22Rv1 (cell line): ENCODE results near the gene RBM33.

Experiments used
- H3K27ac ChIP-seq: fragments of 450-650 bp; 2 replicates; pipeline ENCODE4 v1.5.1; 2017
- CTCF ChIP-seq: fragments of 450-650 bp; IDR thresholded peaks from 2 replicates; pipeline ENCODE4 v1.5.1; 2017; ENCODE audit warnings: mild to moderate bottlenecking
- ZFX ChIP-seq: fragments of 450-650 bp; IDR thresholded peaks from 2 replicates; pipeline ENCODE4 v1.6.1; 2017; ENCODE audit warnings: antibody characterized with exemption, borderline replicate concordance

Gene RBM33

GRCh38 chr7:155770241-155770640 is 125.8 kb downstream of the RBM33 start:
- H3K27ac ChIP-seq, result no peak overlapping the region
- TF ChIP-seq CTCF, result no peak
- TF ChIP-seq ZFX, result no peak

- no peak for TF ChIP-seq CTCF
- TF ChIP-seq ZFX, result no peak
- H3K27ac ChIP-seq, result no peak overlapping the region
These were observed 129.1 kb downstream of the RBM33 start for GRCh38 chr7:155773531-155773930.

GRCh38 chr7:155774947-155775346 is 130.5 kb downstream of the RBM33 start:
- H3K27ac ChIP-seq, result no peak overlapping the region
- TF ChIP-seq CTCF (no peak), ZFX (no peak)

- no peak for TF ChIP-seq ZFX
- no peak overlapping the region for H3K27ac ChIP-seq
These were observed 131.2 kb downstream of the RBM33 start for GRCh38 chr7:155775691-155776090.

- no peak for TF ChIP-seq ZFX
- TF ChIP-seq CTCF, result no peak
- no peak overlapping the region for H3K27ac ChIP-seq
These were observed 132.1 kb downstream of the RBM33 start for GRCh38 chr7:155776606-155777005.

- no peak for TF ChIP-seq CTCF
- no peak for TF ChIP-seq ZFX
- no peak overlapping the region for H3K27ac ChIP-seq
These were observed 133.9 kb downstream of the RBM33 start for GRCh38 chr7:155778349-155778748.

- H3K27ac ChIP-seq, result no peak overlapping the region
These were observed 136.4 kb downstream of the RBM33 start for GRCh38 chr7:155780884-155781283.

More at GRCh38 chr7:155780884-155781283, 136.4 kb downstream of the RBM33 start:
- TF ChIP-seq ZFX (no peak), CTCF (no peak)
